Neural progenitor cell (in vitro differentiated cells): ENCODE data around the gene MDFIC2.

ENCODE experiments used
- EZH2 ChIP-seq: fragments of 200-600 bp; sonication (generic); IDR thresholded peaks from 2 replicates; pipeline ENCODE4 v1.6.1; 2017; ENCODE audit warnings: antibody characterized with exemption, mild to moderate bottlenecking, moderate library complexity
- EZH2phosphoT487 ChIP-seq: fragments of 200-600 bp; sonication (generic); IDR thresholded peaks from 2 replicates; pipeline ENCODE4 v1.6.1; 2017; ENCODE audit warnings: antibody characterized with exemption
- TF ChIP-seq, protein P1 (sequence below): fragments of 200-600 bp; sonication (generic); IDR thresholded peaks from 2 replicates; pipeline ENCODE4 v1.5.1; 2017; ENCODE audit warnings: antibody characterized with exemption, mild to moderate bottlenecking

DNA sequence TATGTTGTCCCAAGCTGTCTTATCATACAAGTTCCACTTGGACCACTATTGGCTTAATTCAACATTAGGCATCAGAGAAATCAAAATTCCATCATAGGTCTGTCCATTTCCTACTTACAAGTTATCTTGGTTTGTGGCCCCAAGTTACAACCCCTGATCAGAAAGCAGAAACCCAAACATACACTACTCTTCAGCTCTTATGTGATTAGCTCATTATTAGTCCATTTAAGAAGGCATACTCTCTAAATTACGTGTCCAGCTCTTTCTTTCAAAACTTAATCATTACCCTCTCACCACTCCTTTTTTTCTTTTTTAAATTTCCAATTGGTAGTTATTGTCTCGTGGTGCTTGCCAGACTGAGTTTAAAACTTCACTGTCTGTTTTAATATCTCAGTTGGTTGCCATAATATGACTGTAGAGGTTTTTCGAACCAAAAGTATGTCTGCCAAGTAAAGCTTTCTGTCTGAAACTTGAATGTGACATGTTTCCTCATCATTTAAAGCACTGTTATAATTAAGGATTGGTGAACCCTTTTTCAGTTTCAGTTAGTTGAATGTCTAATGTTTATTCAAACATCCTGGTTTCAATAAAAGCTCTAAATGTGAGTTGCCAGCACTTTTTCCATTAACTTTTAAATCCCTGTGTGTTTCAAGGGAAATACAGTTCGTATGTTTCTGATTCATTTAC is 162.6 kb downstream of the MDFIC2 start:
- TF ChIP-seq, protein P1, sequence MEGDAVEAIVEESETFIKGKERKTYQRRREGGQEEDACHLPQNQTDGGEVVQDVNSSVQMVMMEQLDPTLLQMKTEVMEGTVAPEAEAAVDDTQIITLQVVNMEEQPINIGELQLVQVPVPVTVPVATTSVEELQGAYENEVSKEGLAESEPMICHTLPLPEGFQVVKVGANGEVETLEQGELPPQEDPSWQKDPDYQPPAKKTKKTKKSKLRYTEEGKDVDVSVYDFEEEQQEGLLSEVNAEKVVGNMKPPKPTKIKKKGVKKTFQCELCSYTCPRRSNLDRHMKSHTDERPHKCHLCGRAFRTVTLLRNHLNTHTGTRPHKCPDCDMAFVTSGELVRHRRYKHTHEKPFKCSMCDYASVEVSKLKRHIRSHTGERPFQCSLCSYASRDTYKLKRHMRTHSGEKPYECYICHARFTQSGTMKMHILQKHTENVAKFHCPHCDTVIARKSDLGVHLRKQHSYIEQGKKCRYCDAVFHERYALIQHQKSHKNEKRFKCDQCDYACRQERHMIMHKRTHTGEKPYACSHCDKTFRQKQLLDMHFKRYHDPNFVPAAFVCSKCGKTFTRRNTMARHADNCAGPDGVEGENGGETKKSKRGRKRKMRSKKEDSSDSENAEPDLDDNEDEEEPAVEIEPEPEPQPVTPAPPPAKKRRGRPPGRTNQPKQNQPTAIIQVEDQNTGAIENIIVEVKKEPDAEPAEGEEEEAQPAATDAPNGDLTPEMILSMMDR: no peak
- TF ChIP-seq EZH2phosphoT487 (no peak), EZH2 (no peak)
